Liver (tissue), 9 donors: ENCODE measurements around the gene JPH3. TPM values are rescaled to one million over a fixed set of nuclear protein-coding genes. Genes with fewer than 3 reads are reported as not detected.

Experiments used
- DNase-seq: peaks from one replicate; pipeline ENCODE4 v3.0.0-alpha.2; 2017; ENCODE audit warnings: low spot score
- H3K27ac ChIP-seq, 2 donors: one replicate each; pipeline ENCODE4 v1.7.0; 2013; ENCODE audit warnings: inconsistent platforms in 2 of 2, low read length in 2 of 2, control low read depth in 1 of 2, low read depth in 1 of 2, mild to moderate bottlenecking in 1 of 2
- H3K27me3 ChIP-seq, 4 donors: one replicate each; pipeline versions ENCODE4 v1.6.1 to v1.7.0; 2013; ENCODE audit warnings: low read length in 3 of 4, inconsistent platforms in 1 of 4, mild to moderate bottlenecking in 1 of 4, moderate library complexity in 1 of 4; ENCODE audit not compliant: control insufficient read depth in 4 of 4, insufficient read depth in 4 of 4
- H3K36me3 ChIP-seq, 4 donors: one replicate each; pipeline versions ENCODE4 v1.6.1 to v1.7.0; 2013; ENCODE audit warnings: low read length in 3 of 4, mild to moderate bottlenecking in 3 of 4, low read depth in 1 of 4, moderate library complexity in 1 of 4; ENCODE audit not compliant: control insufficient read depth in 4 of 4, insufficient read depth in 3 of 4
- H3K4me1 ChIP-seq, 4 donors: one replicate each; pipeline versions ENCODE4 v1.6.1 to v1.7.0; 2013; ENCODE audit warnings: low read length in 3 of 4, mild to moderate bottlenecking in 3 of 4, moderate library complexity in 1 of 4; ENCODE audit not compliant: control insufficient read depth in 4 of 4, insufficient read depth in 4 of 4
- H3K4me3 ChIP-seq, 3 donors: one replicate each; pipeline versions ENCODE4 v1.6.1 to v1.7.0; 2013; ENCODE audit warnings: low read length in 3 of 3, control low read depth in 1 of 3, low read depth in 1 of 3, mild to moderate bottlenecking in 1 of 3
- H3K9ac ChIP-seq, 2 donors: one replicate each; pipeline ENCODE4 v1.7.0; 2013; ENCODE audit warnings: low read length in 2 of 2, mild to moderate bottlenecking in 2 of 2, moderate library complexity in 2 of 2, control low read depth in 1 of 2, low read depth in 1 of 2
- H3K9me3 ChIP-seq, 4 donors: one replicate each; pipeline versions ENCODE4 v1.6.1 to v1.7.0; 2013; ENCODE audit warnings: low read length in 3 of 4; ENCODE audit not compliant: control insufficient read depth in 4 of 4
- CTCF ChIP-seq: fragments of 150-350 bp; IDR thresholded peaks from 2 replicates; pipeline ENCODE4 v1.5.1; 2017; ENCODE audit warnings: improper control_type of control experiment, low read depth, low read length; ENCODE audit not compliant: missing input control
- EGR1 ChIP-seq, 2 donors: IDR thresholded peaks; 2 replicates each; pipeline ENCODE4 v1.6.1; 2016 to 2018; ENCODE audit warnings: antibody characterized with exemption in 2 of 2, low read depth in 2 of 2
- FOXA1 ChIP-seq: IDR thresholded peaks from 2 replicates; pipeline ENCODE4 v1.6.1; 2016; ENCODE audit warnings: antibody characterized with exemption
- GABPA ChIP-seq, 2 donors: IDR thresholded peaks in 1 of 2; conservative IDR thresholded peaks in 1 of 2; 2 replicates each; pipeline ENCODE4 v1.6.1; 2016; ENCODE audit warnings: antibody characterized with exemption in 2 of 2, mild to moderate bottlenecking in 1 of 2, moderate library complexity in 1 of 2
- HNF4A ChIP-seq, 2 donors: conservative IDR thresholded peaks; 2 replicates each; pipeline ENCODE4 v1.6.1; 2016; ENCODE audit warnings: antibody characterized with exemption in 2 of 2, mild to moderate bottlenecking in 2 of 2
- HNF4G ChIP-seq: IDR thresholded peaks from 2 replicates; pipeline ENCODE4 v1.6.1; 2016; ENCODE audit warnings: antibody characterized with exemption
- JUND ChIP-seq, 2 donors: IDR thresholded peaks; 2 replicates each; pipeline ENCODE4 v1.6.1; 2016; ENCODE audit warnings: antibody characterized with exemption in 2 of 2
- NR2F2 ChIP-seq: IDR thresholded peaks from 2 replicates; pipeline ENCODE4 v1.6.1; 2016; ENCODE audit warnings: antibody characterized with exemption
- RAD21 ChIP-seq, 2 donors: IDR thresholded peaks; 2 replicates each; pipeline ENCODE4 v1.6.1; 2016; ENCODE audit warnings: antibody characterized with exemption in 2 of 2, mild to moderate bottlenecking in 2 of 2
- REST ChIP-seq: IDR thresholded peaks from 2 replicates; pipeline ENCODE4 v1.6.1; 2016; ENCODE audit warnings: antibody characterized with exemption, mild to moderate bottlenecking
- RXRA ChIP-seq, 2 donors: IDR thresholded peaks; 2 replicates each; pipeline ENCODE4 v1.6.1; 2017 to 2018; ENCODE audit warnings: antibody characterized with exemption in 2 of 2, mild to moderate bottlenecking in 1 of 2
- SP1 ChIP-seq: IDR thresholded peaks from 2 replicates; pipeline ENCODE4 v1.6.1; 2018; ENCODE audit warnings: antibody characterized with exemption, mild to moderate bottlenecking
- TAF1 ChIP-seq: conservative IDR thresholded peaks from 2 replicates; pipeline ENCODE4 v1.6.1; 2016; ENCODE audit warnings: antibody characterized with exemption, mild to moderate bottlenecking
- YY1 ChIP-seq: IDR thresholded peaks from 2 replicates; pipeline ENCODE4 v1.6.1; 2016; ENCODE audit warnings: antibody characterized with exemption, mild to moderate bottlenecking
- ZBTB33 ChIP-seq: IDR thresholded peaks from 2 replicates; pipeline ENCODE4 v1.6.1; 2016; ENCODE audit warnings: antibody characterized with exemption
- WGBS: extraction: QIAGEN DNeasy Blood & Tissue Kit; methylation state at CpG from one replicate; pipeline ENCODE4 v1.1.7; 2013; 5-methylcytosine and 5-hydroxymethylcytosine counted together
- polyA plus RNA-seq, 2 donors: library from polyadenylated mRNA; stranded (reverse) in 1 of 2; unstranded in 1 of 2; fragments of 200-250 nt in 1 of 2; fragments of >200 nt in 1 of 2; fragmentation: Nextera tagmentation in 1 of 2; extraction: Ambion mirVana in 1 of 2; gene quantifications; one replicate each; pipeline versions ENCODE4 v1.2.1 to v1.2.3, GENCODE V29; 2013 to 2015
- total RNA-seq, 2 donors: library from RNA; depleted of rRNA; stranded (reverse); fragments of >200 nt; gene quantifications; one replicate each; pipeline ENCODE4 v1.2.3, GENCODE V29; 2014
- donor health status: healthy.
- donor health status: healthy.
- donor health status: healthy.
- donor health status: healthy.
- donor health status: healthy.

The JPH3 gene
- total and polyA plus RNA-seq, 4 donors = under 0.01 to 0.09 (median 0.04) TPM

GRCh38 chr16:87681981-87682570, 79.8 kb downstream of the JPH3 start:
- no peaks in the 10 kb centered on the region for H3K36me3 ChIP-seq
- H3K9me3 ChIP-seq = no peaks in the 10 kb centered on the region
- no peak overlapping the region for H3K4me3 ChIP-seq
- no peak overlapping the region for H3K27ac ChIP-seq
- H3K4me1 ChIP-seq = no peaks in the 10 kb centered on the region
- 61% methylated on average over 9 of the region's 9 CpGs for WGBS
- H3K9ac ChIP-seq = no peak overlapping the region
- no peak for DNase-seq
- no peaks in the 10 kb centered on the region for H3K27me3 ChIP-seq
- TF ChIP-seq ZBTB33 (no peak), RXRA (IDR thresholded peaks at IDR 0.05) (no peak), CTCF (no peak), EGR1 (IDR thresholded peaks at IDR 0.05; ENCODE audit: low read depth in 2 of 2) (no peak), TAF1 (no peak), GABPA (IDR thresholded peaks at IDR 0.05 in 1 of 2, conservative IDR thresholded peaks at IDR 0.05 in 1 of 2) (no peak), JUND (IDR thresholded peaks at IDR 0.05) (no peak), HNF4A (conservative IDR thresholded peaks at IDR 0.05) (no peak), HNF4G (no peak), YY1 (no peak), FOXA1 (no peak), NR2F2 (no peak), SP1 (no peak)

DNA sequence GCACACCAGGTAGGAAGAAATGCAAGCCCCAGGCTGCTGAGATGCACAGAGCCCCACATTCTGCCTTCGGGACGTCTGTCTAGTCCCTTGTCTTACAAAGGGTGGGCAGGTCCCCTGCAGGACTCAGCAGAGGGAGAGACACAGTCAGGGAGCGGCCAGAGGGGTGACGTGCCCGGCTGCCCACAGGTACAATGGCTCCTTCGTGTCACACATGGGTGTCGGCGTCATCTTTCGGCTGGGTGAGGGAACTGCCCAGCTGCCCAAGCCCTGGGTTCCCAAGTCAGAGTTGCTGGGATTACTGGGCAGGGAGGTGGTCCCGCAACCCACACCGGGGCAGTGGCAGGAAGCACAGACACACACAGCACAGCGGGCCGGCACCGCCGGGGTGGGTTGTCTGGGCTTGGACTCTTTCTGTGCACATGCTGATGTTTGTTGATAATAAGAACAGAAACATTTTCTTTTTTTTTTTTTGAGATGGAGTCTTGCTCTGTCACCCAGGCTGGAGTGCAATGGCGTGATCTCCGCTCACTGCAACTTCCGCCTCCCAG, 80.6 kb downstream of the JPH3 start:
- Histone ChIP-seq H3K27ac (no peak overlapping the region), H3K9me3 (no peaks in the 10 kb centered on the region), H3K27me3 (no peaks in the 10 kb centered on the region), H3K36me3 (no peaks in the 10 kb centered on the region), H3K4me1 (no peaks in the 10 kb centered on the region), H3K9ac (no peak overlapping the region), H3K4me3 (no peak overlapping the region)
- 88% methylated on average over 18 of the region's 18 CpGs for WGBS
- TF ChIP-seq RAD21 (IDR thresholded peaks at IDR 0.05) (no peak), NR2F2 (no peak), REST (no peak)
- DNase-seq = no peak
